Endothelial cell of umbilical vein (primary cell): ENCODE results near the gene IQGAP2. TPM values are rescaled to one million over a fixed set of nuclear protein-coding genes. Genes with fewer than 3 reads are reported as not detected.

Experiments
- BruUV-seq: library from RNA; stranded (reverse); fragments of 400-500 nt; replicated peaks from 2 replicates; lab custom pipeline; 2021; lab: Mats Ljungman, UMichigan
- CTCF ChIA-PET: fragments of 300-600, 350-600 bp; sonication (Branson Sonifier 250); formaldehyde crosslinking; loops from one replicate; lab custom pipeline; 2021; ENCODE audit warnings: antibody characterized with exemption, inconsistent platforms; lab: Charles Lee
- POLR2A ChIA-PET: fragments of 300-600, 350-600 bp; sonication (Branson Sonifier 250); formaldehyde crosslinking; loops from one replicate; lab custom pipeline; 2021; ENCODE audit warnings: antibody characterized with exemption, inconsistent platforms; lab: Charles Lee
- DNase-seq: peaks from one replicate; pipeline ENCODE4 v3.0.0-alpha.2; 2011; ENCODE audit warnings: low read depth, low spot score
- FAIRE-seq: peaks from 2 replicates; lab custom pipeline; 2011; peaks lifted over from hg19 to GRCh38; lab: Jason Lieb, UNC
- H2AFZ ChIP-seq: 2 replicates; pipeline ENCODE4 v1.6.0; 2012; ENCODE audit warnings: low read depth, low read length, control low read depth, inconsistent platforms
- H3K27ac ChIP-seq: 2 replicates; pipeline ENCODE4 v1.5.1; 2011; ENCODE audit warnings: low read depth, mild to moderate bottlenecking, control low read depth, low read length, moderate library complexity; ENCODE audit not compliant: insufficient read depth
- H3K27me3 ChIP-seq, 2 experiments: 2 replicates each; pipeline versions ENCODE4 v1.6.0 to v1.6.1; 2011; ENCODE audit warnings: low read length in 2 of 2, mixed read lengths in 1 of 2; ENCODE audit not compliant: control insufficient read depth in 2 of 2, insufficient read depth in 2 of 2
- H3K36me3 ChIP-seq, 2 experiments: 2 replicates in 1 of 2; 3 replicates in 1 of 2; pipeline ENCODE4 v1.5.1; 2011; ENCODE audit warnings: low read length in 2 of 2, mild to moderate bottlenecking in 1 of 2, moderate library complexity in 1 of 2; ENCODE audit not compliant: control insufficient read depth in 2 of 2, insufficient read depth in 2 of 2; ENCODE audit errors: extremely low read depth in 1 of 2
- H3K4me1 ChIP-seq: 3 replicates; pipeline ENCODE4 v1.5.1; 2011; ENCODE audit warnings: mild to moderate bottlenecking, low read length; ENCODE audit not compliant: control insufficient read depth, insufficient read depth; ENCODE audit errors: extremely low read depth
- H3K4me2 ChIP-seq: 2 replicates; pipeline ENCODE4 v1.6.1; 2011; ENCODE audit warnings: low read length, control low read depth, mixed read lengths; ENCODE audit not compliant: insufficient read depth
- H3K4me3 ChIP-seq, 3 experiments: fragments of 200-600 bp in 1 of 3; sonication (generic), shearing (Covaris generic) in 1 of 3; replicated peaks in 1 of 3; 2 replicates each; pipeline ENCODE4 v1.5.1; 2011 to 2016; ENCODE audit warnings: control low read depth in 3 of 3, low read length in 3 of 3, mild to moderate bottlenecking in 2 of 3, inconsistent platforms in 1 of 3, low read depth in 1 of 3, moderate library complexity in 1 of 3; ENCODE audit not compliant: insufficient read depth in 1 of 3
- H3K79me2 ChIP-seq: 2 replicates; pipeline ENCODE4 v1.6.0; 2012; ENCODE audit warnings: low read length, inconsistent platforms; ENCODE audit not compliant: control insufficient read depth, insufficient read depth
- H3K9ac ChIP-seq: replicated peaks from 2 replicates; pipeline ENCODE3; 2011; ENCODE audit warnings: low read length, control low read depth; ENCODE audit not compliant: insufficient read depth; ENCODE audit errors: extremely low read depth
- H3K9me1 ChIP-seq: replicated peaks from 3 replicates; pipeline ENCODE4 v1.6.0; 2011; ENCODE audit warnings: mild to moderate bottlenecking, low read length; ENCODE audit not compliant: control insufficient read depth, insufficient read depth; ENCODE audit errors: extremely low read depth
- H3K9me3 ChIP-seq: replicated peaks from 2 replicates; pipeline ENCODE4 v1.5.1; 2012; ENCODE audit warnings: low read length, inconsistent platforms; ENCODE audit not compliant: control insufficient read depth, insufficient read depth
- H4K20me1 ChIP-seq: replicated peaks from 2 replicates; pipeline ENCODE3; 2011; ENCODE audit warnings: mild to moderate bottlenecking, low read length; ENCODE audit not compliant: control insufficient read depth, insufficient read depth; ENCODE audit errors: extremely low read depth
- EZH2 ChIP-seq: IDR thresholded peaks from 2 replicates; pipeline ENCODE4 v1.6.1; 2012; ENCODE audit warnings: borderline replicate concordance, low read depth, mild to moderate bottlenecking, moderate library complexity, low read length, inconsistent platforms; ENCODE audit not compliant: severe bottlenecking
- FOS ChIP-seq: IDR thresholded peaks from 2 replicates; pipeline ENCODE4 v1.6.1; 2011; ENCODE audit warnings: mild to moderate bottlenecking, low read length, moderate library complexity, borderline replicate concordance; ENCODE audit not compliant: insufficient read depth
- GATA2 ChIP-seq: IDR thresholded peaks from 2 replicates; pipeline ENCODE4 v1.7.0; 2011; ENCODE audit warnings: low read depth, mild to moderate bottlenecking, moderate library complexity, mixed read lengths, low read length; ENCODE audit not compliant: insufficient read length, insufficient read depth
- JUN ChIP-seq: IDR thresholded peaks from 2 replicates; pipeline ENCODE4 v1.6.1; 2011; ENCODE audit warnings: borderline replicate concordance, low read depth; ENCODE audit not compliant: insufficient read length, insufficient read depth
- MAX ChIP-seq: IDR thresholded peaks from 2 replicates; pipeline ENCODE4 v1.6.1; 2011; ENCODE audit not compliant: insufficient read depth, insufficient read length
- MYC ChIP-seq: IDR thresholded peaks from one replicate; pipeline ENCODE4 v1.6.1; 2011; ENCODE audit warnings: mild to moderate bottlenecking, low read depth, low read length
- POLR2A ChIP-seq: IDR thresholded peaks from 2 replicates; pipeline ENCODE4 v1.6.1; 2012; ENCODE audit warnings: low read depth, mild to moderate bottlenecking, control low read depth, low read length
- POLR2AphosphoS5 ChIP-seq: IDR thresholded peaks from 2 replicates; pipeline ENCODE4 v1.6.1; 2012; ENCODE audit warnings: low read depth, mild to moderate bottlenecking, control low read depth, low read length, moderate library complexity; ENCODE audit not compliant: insufficient read depth
- dilution Hi-C: fragments of 300-500 bp; cut with MboI; formaldehyde crosslinking; loops from one replicate; pipeline ENCODE4 v1.15.0; 2019; ENCODE audit warnings: low sequenced_read_pairs; ENCODE audit not compliant: extremely low pct_ligation_motif_present
- intact Hi-C: fragments of 100-400 bp; cut with micrococcal nuclease; formaldehyde crosslinking; loops from one replicate; pipeline ENCODE4 v1.10.0; 2022
- polyA plus RNA-seq, 4 experiments: library from polyadenylated mRNA; depleted of rRNA in 3 of 4; stranded (reverse) in 3 of 4; unstranded in 1 of 4; fragments of >200 nt; gene quantifications; 2 replicates each; pipeline versions ENCODE4 v1.2.1 to v1.2.3, GENCODE V29; 2011 to 2012; ENCODE audit warnings: missing spikeins in 1 of 4
- total RNA-seq: library from RNA; stranded (reverse); gene quantifications from 2 replicates; pipeline ENCODE4 v1.2.3, GENCODE V29; 2021
- TF ChIP-seq, protein P1 (sequence below), 2 donors: IDR thresholded peaks; 1 replicate in 1 of 2; 2 replicates in 1 of 2; pipeline ENCODE4 v1.5.1; 2011; ENCODE audit warnings: low read length in 2 of 2, mild to moderate bottlenecking in 2 of 2, moderate library complexity in 2 of 2, control low read depth in 1 of 2, inconsistent platforms in 1 of 2, low read depth in 1 of 2; ENCODE audit not compliant: insufficient read depth in 1 of 2; ENCODE audit errors: extremely low read depth in 1 of 2

IQGAP2 gene
- total and polyA plus RNA-seq, 2 donors (not counting 3 experiments of a cell fraction or from before 2014, with no cell fraction given), result 4.5 to 4.7 TPM

DNA sequence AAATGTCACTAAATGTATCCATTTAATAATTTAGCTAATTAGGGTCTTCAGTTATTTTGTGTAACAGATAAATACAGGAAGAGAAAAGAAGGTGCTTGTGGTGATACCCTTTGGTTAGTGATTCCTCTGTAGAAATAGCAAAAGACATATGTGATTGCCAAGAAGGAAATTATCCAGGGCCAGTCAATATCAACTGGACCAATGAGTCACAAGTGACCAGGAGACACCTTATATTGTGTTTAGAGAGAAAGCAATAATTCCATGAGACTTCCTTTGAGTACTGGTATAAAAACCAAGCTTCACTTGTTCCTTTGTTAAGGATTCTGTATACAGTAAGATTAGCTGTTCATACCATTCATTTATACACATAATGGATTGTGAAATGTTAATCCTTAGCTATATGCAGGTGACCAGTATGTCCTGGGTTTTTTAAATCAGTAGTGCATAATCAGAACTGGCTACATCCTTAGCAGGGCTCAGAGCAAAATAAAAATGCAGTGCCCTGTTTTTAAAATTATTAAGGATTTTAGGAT lies 301.1 kb downstream of the IQGAP2 start:
- H3K9me3 ChIP-seq, result no peaks in the 10 kb centered on the region
- no peaks in the 10 kb centered on the region for H3K9me1 ChIP-seq
- TF ChIP-seq POLR2A (no peak), POLR2AphosphoS5 (peak; percentile 33), GATA2 (peak; percentile 24), EZH2 (no peak), JUN (no peak), MYC (no peak), FOS (peak; percentile 76), MAX (no peak)
- TF ChIP-seq, protein P1, sequence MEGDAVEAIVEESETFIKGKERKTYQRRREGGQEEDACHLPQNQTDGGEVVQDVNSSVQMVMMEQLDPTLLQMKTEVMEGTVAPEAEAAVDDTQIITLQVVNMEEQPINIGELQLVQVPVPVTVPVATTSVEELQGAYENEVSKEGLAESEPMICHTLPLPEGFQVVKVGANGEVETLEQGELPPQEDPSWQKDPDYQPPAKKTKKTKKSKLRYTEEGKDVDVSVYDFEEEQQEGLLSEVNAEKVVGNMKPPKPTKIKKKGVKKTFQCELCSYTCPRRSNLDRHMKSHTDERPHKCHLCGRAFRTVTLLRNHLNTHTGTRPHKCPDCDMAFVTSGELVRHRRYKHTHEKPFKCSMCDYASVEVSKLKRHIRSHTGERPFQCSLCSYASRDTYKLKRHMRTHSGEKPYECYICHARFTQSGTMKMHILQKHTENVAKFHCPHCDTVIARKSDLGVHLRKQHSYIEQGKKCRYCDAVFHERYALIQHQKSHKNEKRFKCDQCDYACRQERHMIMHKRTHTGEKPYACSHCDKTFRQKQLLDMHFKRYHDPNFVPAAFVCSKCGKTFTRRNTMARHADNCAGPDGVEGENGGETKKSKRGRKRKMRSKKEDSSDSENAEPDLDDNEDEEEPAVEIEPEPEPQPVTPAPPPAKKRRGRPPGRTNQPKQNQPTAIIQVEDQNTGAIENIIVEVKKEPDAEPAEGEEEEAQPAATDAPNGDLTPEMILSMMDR (IDR thresholded peaks at IDR 0.05; ENCODE audit: extremely low read depth in 1 of 2, insufficient read depth in 1 of 2, low read depth in 1 of 2, low read length in 2 of 2), result no peak
- no peaks in the 10 kb centered on the region for H3K27me3 ChIP-seq
- H3K36me3 ChIP-seq, result no peaks in the 10 kb centered on the region
- peak overlapping the region; percentile 46 for H3K27ac ChIP-seq
- dilution Hi-C loops, result no loop called here
- H3K4me3 ChIP-seq, result no peak overlapping the region
- H3K4me2 ChIP-seq, result peak overlapping the region; percentile 52
- peak; percentile 89 for DNase-seq
- intact Hi-C loops, result loop anchor here (1.0 to 5.0 kb wide), 3 partner anchors 8 to 1367 kb away; partner anchors contain the start of gene HMGCR
- peaks cover 38% of the 10 kb centered on the region for H3K4me1 ChIP-seq
- FAIRE-seq, result peak; percentile 63
- no peak overlapping the region for H2AFZ ChIP-seq
- no peaks in the 10 kb centered on the region for H4K20me1 ChIP-seq
- no peak overlapping the region for H3K9ac ChIP-seq
- no TSS peak for BruUV-seq
- no peaks in the 10 kb centered on the region for H3K79me2 ChIP-seq
- ChIA-PET POLR2A (interaction anchor here (1.3 kb wide), 1 partner anchor 13 kb away, joined by 3 read pairs; no protein-coding TSS in a partner anchor), CTCF (interaction anchor here (0.9 to 3.4 kb wide), 10 partner anchors 9 to 102 kb away, joined by 3 to 19 read pairs (median 4); no protein-coding TSS in a partner anchor)
